Measurements from ENCODE around the gene PFDN6. TPM values are rescaled to one million over a fixed set of nuclear protein-coding genes. Genes with fewer than 3 reads are reported as not detected.
"Not testable (repeated sequence)": the region's sequence is repeated elsewhere in the genome, so short reads cannot be mapped to it uniquely, and the experiment has no call there.

Gene PFDN6
- polyA plus RNA-seq, 1 experiment = 49.0 TPM

- ChIA-PET CTCF (interaction anchor here (0.8 to 1.5 kb wide), 3 partner anchors 9 to 237 kb away, joined by 3 to 6 read pairs (median 5); no protein-coding TSS in a partner anchor), POLR2A (interaction anchor here (0.6 kb wide), 1 partner anchor 101 kb away, joined by 13 read pairs; no protein-coding TSS in a partner anchor)
- DNase-seq (ENCODE audit: low read depth) = no peak
Observed at GRCh38 chr6:33251395-33252012, 37.9 kb upstream of the PFDN6 start.

GRCh38 chr6:33252759-33253158 lies 36.6 kb upstream of the PFDN6 start:
- Histone ChIP-seq H3K4me3 (ENCODE audit: low read depth, low read length) (no peak overlapping the region), H3K36me3 (ENCODE audit: control insufficient read depth, insufficient read depth, low read length) (no peaks in the 10 kb centered on the region), H3K27me3 (ENCODE audit: control insufficient read depth, insufficient read depth, low read length) (no peaks in the 10 kb centered on the region)
- DNase-seq (ENCODE audit: low read depth) = no peak
- ChIA-PET CTCF (no interaction called here), POLR2A (no interaction called here)
- TF ChIP-seq CTCF (IDR thresholded peaks at IDR 0.05; ENCODE audit: insufficient read depth, low read depth, low read length) = no peak

More at GRCh38 chr6:33251395-33252012, 37.9 kb upstream of the PFDN6 start:
- no peak for TF ChIP-seq CTCF (IDR thresholded peaks at IDR 0.05; ENCODE audit: insufficient read depth, low read depth, low read length)
- no peaks in the 10 kb centered on the region for H3K36me3 ChIP-seq (ENCODE audit: control insufficient read depth, insufficient read depth, low read length)
- H3K4me3 ChIP-seq (ENCODE audit: low read depth, low read length) = no peak overlapping the region
- H3K27me3 ChIP-seq (ENCODE audit: control insufficient read depth, insufficient read depth, low read length) = no peaks in the 10 kb centered on the region

GRCh38 chr6:33254591-33254990 lies 34.8 kb upstream of the PFDN6 start:
- Histone ChIP-seq H3K27me3 (ENCODE audit: control insufficient read depth, insufficient read depth, low read length) (no peaks in the 10 kb centered on the region), H3K4me3 (ENCODE audit: low read depth, low read length) (no peak overlapping the region), H3K36me3 (ENCODE audit: control insufficient read depth, insufficient read depth, low read length) (no peaks in the 10 kb centered on the region)
- no peak for DNase-seq (ENCODE audit: low read depth)
- TF ChIP-seq CTCF (IDR thresholded peaks at IDR 0.05; ENCODE audit: insufficient read depth, low read depth, low read length) = no peak
- ChIA-PET CTCF (interaction anchor here (1.3 kb wide), 1 partner anchor 23 kb away, joined by 4 read pairs; the partner anchor contains the start of gene B3GALT4), POLR2A (no interaction called here)

- DNase-seq (ENCODE audit: low read depth) = no peak
- Histone ChIP-seq H3K36me3 (ENCODE audit: control insufficient read depth, insufficient read depth, low read length) (peaks cover 4% of the 10 kb centered on the region), H3K27me3 (ENCODE audit: control insufficient read depth, insufficient read depth, low read length) (no peaks in the 10 kb centered on the region), H3K4me3 (ENCODE audit: low read depth, low read length) (no peak overlapping the region)
- ChIA-PET POLR2A (no interaction called here), CTCF (interaction anchor here (0.6 to 1.2 kb wide), 3 partner anchors 62 to 895 kb away, joined by 3 read pairs; no protein-coding TSS in a partner anchor)
- TF ChIP-seq CTCF (IDR thresholded peaks at IDR 0.05; ENCODE audit: insufficient read depth, low read depth, low read length) = no peak
Observed at GRCh38 chr6:33259032-33259431, 30.4 kb upstream of the PFDN6 start.

GRCh38 chr6:33262490-33262889 lies 26.9 kb upstream of the PFDN6 start:
- H3K36me3 ChIP-seq (ENCODE audit: control insufficient read depth, insufficient read depth, low read length) = peaks cover 17% of the 10 kb centered on the region
- H3K4me3 ChIP-seq (ENCODE audit: low read depth, low read length); H3K27me3 ChIP-seq (ENCODE audit: control insufficient read depth, insufficient read depth, low read length); DNase-seq (ENCODE audit: low read depth); CTCF ChIA-PET; POLR2A ChIA-PET: not testable (repeated sequence)

- ChIA-PET CTCF (interaction anchor here (1.3 kb wide), 1 partner anchor 15 kb away, joined by 3 read pairs; no protein-coding TSS in a partner anchor), POLR2A (no interaction called here)
- peaks cover 26% of the 10 kb centered on the region for H3K36me3 ChIP-seq (ENCODE audit: control insufficient read depth, insufficient read depth, low read length)
- no peak overlapping the region for H3K4me3 ChIP-seq (ENCODE audit: low read depth, low read length)
- DNase-seq (ENCODE audit: low read depth) = no peak
- TF ChIP-seq CTCF (IDR thresholded peaks at IDR 0.05; ENCODE audit: insufficient read depth, low read depth, low read length) = no peak
- no peaks in the 10 kb centered on the region for H3K27me3 ChIP-seq (ENCODE audit: control insufficient read depth, insufficient read depth, low read length)
Observed at GRCh38 chr6:33264015-33264414, 25.4 kb upstream of the PFDN6 start.
